Adipocyte (in vitro differentiated cells): ENCODE results near the gene DLG2.
"Not testable (repeated sequence)": the region's sequence is repeated elsewhere in the genome, so short reads cannot be mapped to it uniquely, and the experiment has no call there.

Experiments
- DNase-seq: peaks from one replicate; pipeline ENCODE4 v3.0.0-alpha.2; 2015; ENCODE audit warnings: low read depth
- H3K27me3 ChIP-seq: replicated peaks from 2 replicates; pipeline ENCODE4 v1.7.0; 2013; ENCODE audit warnings: mild to moderate bottlenecking, low read length, moderate library complexity; ENCODE audit not compliant: control insufficient read depth, insufficient read depth
- H3K36me3 ChIP-seq: 2 replicates; pipeline ENCODE4 v1.7.0; 2013; ENCODE audit warnings: low read length, mild to moderate bottlenecking, moderate library complexity; ENCODE audit not compliant: control insufficient read depth, insufficient read depth, severe bottlenecking
- H3K4me1 ChIP-seq: 2 replicates; pipeline ENCODE4 v1.7.0; 2013; ENCODE audit warnings: mild to moderate bottlenecking, low read length, moderate library complexity; ENCODE audit not compliant: control insufficient read depth, insufficient read depth
- H3K4me3 ChIP-seq: 2 replicates; pipeline ENCODE4 v1.7.0; 2013; ENCODE audit warnings: mild to moderate bottlenecking, low read length, moderate library complexity
- H3K9ac ChIP-seq: 2 replicates; pipeline ENCODE4 v1.7.0; 2013; ENCODE audit warnings: mild to moderate bottlenecking, low read length, moderate library complexity
- H3K9me3 ChIP-seq: 2 replicates; pipeline ENCODE4 v1.7.0; 2013; ENCODE audit warnings: mild to moderate bottlenecking, low read length, moderate library complexity; ENCODE audit not compliant: control insufficient read depth

Gene DLG2

GRCh38 chr11:85627332-85627997 lies at the start of gene DLG2:
Gene DLG2, minus strand, starts transcription at chr11:85627344.
- Histone ChIP-seq H3K4me3 (peak within 1 kb of the TSS; percentile 97), H3K27me3 (no peaks in the 10 kb centered on the region), H3K9me3 (no peaks in the 10 kb centered on the region), H3K4me1 (peaks cover 18% of the 10 kb centered on the region), H3K36me3 (no peaks in the 10 kb centered on the region), H3K9ac (peak within 1 kb of the TSS; percentile 90)
- peak; percentile 66 for DNase-seq

- H3K4me3 ChIP-seq: no peak overlapping the region
- H3K36me3 ChIP-seq: no peaks in the 10 kb centered on the region
- no peak overlapping the region for H3K9ac ChIP-seq
- H3K27me3 ChIP-seq: no peaks in the 10 kb centered on the region
- no peak for DNase-seq
- H3K9me3 ChIP-seq: peaks cover 5% of the 10 kb centered on the region
- H3K4me1 ChIP-seq: no peaks in the 10 kb centered on the region
Measured at GRCh38 chr11:85673393-85673792, 46.2 kb upstream of the DLG2 start.

GRCh38 chr11:85672105-85672902 lies 45.2 kb upstream of the DLG2 start:
- no peaks in the 10 kb centered on the region for H3K4me1 ChIP-seq
- peaks cover 5% of the 10 kb centered on the region for H3K9me3 ChIP-seq
- H3K27me3 ChIP-seq: no peaks in the 10 kb centered on the region
- H3K36me3 ChIP-seq: no peaks in the 10 kb centered on the region
- no peak overlapping the region for H3K9ac ChIP-seq
- no peak for DNase-seq
- no peak overlapping the region for H3K4me3 ChIP-seq

- H3K36me3 ChIP-seq, H3K9ac ChIP-seq, H3K27me3 ChIP-seq, DNase-seq, H3K4me3 ChIP-seq, H3K9me3 ChIP-seq, H3K4me1 ChIP-seq: not testable (repeated sequence)
Measured at GRCh38 chr11:85670949-85671663, 44.0 kb upstream of the DLG2 start.

GRCh38 chr11:85668157-85668556 lies 41.0 kb upstream of the DLG2 start:
- no peaks in the 10 kb centered on the region for H3K27me3 ChIP-seq
- no peaks in the 10 kb centered on the region for H3K9me3 ChIP-seq
- H3K36me3 ChIP-seq: no peaks in the 10 kb centered on the region
- H3K9ac ChIP-seq: no peak overlapping the region
- H3K4me1 ChIP-seq: peaks cover 5% of the 10 kb centered on the region
- DNase-seq: no peak
- H3K4me3 ChIP-seq: no peak overlapping the region

GRCh38 chr11:85666687-85667086 lies 39.5 kb upstream of the DLG2 start:
- Histone ChIP-seq H3K9me3 (no peaks in the 10 kb centered on the region), H3K27me3 (no peaks in the 10 kb centered on the region), H3K4me3 (no peak overlapping the region), H3K36me3 (no peaks in the 10 kb centered on the region), H3K9ac (no peak overlapping the region), H3K4me1 (peaks cover 15% of the 10 kb centered on the region)
- no peak for DNase-seq

GRCh38 chr11:85665733-85666132 lies 38.6 kb upstream of the DLG2 start:
- no peak for DNase-seq
- Histone ChIP-seq H3K36me3 (peaks cover 4% of the 10 kb centered on the region), H3K4me1 (peaks cover 25% of the 10 kb centered on the region), H3K9me3 (no peaks in the 10 kb centered on the region), H3K27me3 (no peaks in the 10 kb centered on the region), H3K9ac (peak overlapping the region; percentile 99), H3K4me3 (no peak overlapping the region)

GRCh38 chr11:85664615-85665481 lies 37.7 kb upstream of the DLG2 start, which contains the start of gene CREBZF:
Gene CREBZF, minus strand, starts transcription at chr11:85665129. Its CDS starts 254 bp downstream, at chr11:85664875.
- Histone ChIP-seq H3K9ac (peak within 1 kb of the TSS; percentile 99), H3K27me3 (no peaks in the 10 kb centered on the region), H3K36me3 (peaks cover 13% of the 10 kb centered on the region), H3K9me3 (no peaks in the 10 kb centered on the region), H3K4me3 (peak within 1 kb of the TSS; percentile 98), H3K4me1 (peaks cover 34% of the 10 kb centered on the region)
- DNase-seq: peak; percentile 99

- peak overlapping the region; percentile 99 for H3K9ac ChIP-seq
- no peaks in the 10 kb centered on the region for H3K27me3 ChIP-seq
- H3K4me1 ChIP-seq: peaks cover 42% of the 10 kb centered on the region
- H3K4me3 ChIP-seq: peak overlapping the region; percentile 98
- H3K9me3 ChIP-seq: no peaks in the 10 kb centered on the region
- DNase-seq: peak; percentile 84
- peaks cover 19% of the 10 kb centered on the region for H3K36me3 ChIP-seq
Measured at GRCh38 chr11:85663753-85664614, 36.8 kb upstream of the DLG2 start.
